ENCODE results near the gene RAB28.

DNA sequence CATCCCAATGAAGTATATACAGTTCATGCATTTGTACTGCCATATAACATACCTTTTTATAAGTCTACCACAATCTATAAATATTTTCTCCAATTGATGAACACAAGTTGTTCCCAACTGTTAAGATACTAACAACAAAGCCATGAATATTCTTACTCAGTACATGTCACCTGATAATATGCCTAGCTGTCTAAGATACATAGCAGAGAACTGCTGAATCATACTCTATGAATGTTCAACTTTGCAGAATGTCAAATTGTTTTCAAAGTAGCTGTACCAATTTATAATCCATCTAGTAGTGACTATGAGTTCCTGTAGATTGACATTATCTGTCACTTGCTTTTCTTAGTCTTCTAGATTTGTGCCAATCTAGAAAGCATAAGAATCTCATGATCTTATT lies 84.9 kb downstream of the RAB28 start:
- TF ChIP-seq, protein P1, sequence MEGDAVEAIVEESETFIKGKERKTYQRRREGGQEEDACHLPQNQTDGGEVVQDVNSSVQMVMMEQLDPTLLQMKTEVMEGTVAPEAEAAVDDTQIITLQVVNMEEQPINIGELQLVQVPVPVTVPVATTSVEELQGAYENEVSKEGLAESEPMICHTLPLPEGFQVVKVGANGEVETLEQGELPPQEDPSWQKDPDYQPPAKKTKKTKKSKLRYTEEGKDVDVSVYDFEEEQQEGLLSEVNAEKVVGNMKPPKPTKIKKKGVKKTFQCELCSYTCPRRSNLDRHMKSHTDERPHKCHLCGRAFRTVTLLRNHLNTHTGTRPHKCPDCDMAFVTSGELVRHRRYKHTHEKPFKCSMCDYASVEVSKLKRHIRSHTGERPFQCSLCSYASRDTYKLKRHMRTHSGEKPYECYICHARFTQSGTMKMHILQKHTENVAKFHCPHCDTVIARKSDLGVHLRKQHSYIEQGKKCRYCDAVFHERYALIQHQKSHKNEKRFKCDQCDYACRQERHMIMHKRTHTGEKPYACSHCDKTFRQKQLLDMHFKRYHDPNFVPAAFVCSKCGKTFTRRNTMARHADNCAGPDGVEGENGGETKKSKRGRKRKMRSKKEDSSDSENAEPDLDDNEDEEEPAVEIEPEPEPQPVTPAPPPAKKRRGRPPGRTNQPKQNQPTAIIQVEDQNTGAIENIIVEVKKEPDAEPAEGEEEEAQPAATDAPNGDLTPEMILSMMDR (IDR thresholded peaks at IDR 0.05; ENCODE audit: insufficient read depth, low read length, poor library complexity, severe bottlenecking) = no peak
- TF ChIP-seq EZH2phosphoT487 (conservative IDR thresholded peaks at IDR 0.05; ENCODE audit: low read length) = no peak
